Neural progenitor cell (in vitro differentiated cells): ENCODE data around the gene WNT3A. TPM values are rescaled to one million over a fixed set of nuclear protein-coding genes. Genes with fewer than 3 reads are reported as not detected.
A peak's percentile ranks its signal among the peaks of the same experiment; 100 is the strongest.

Experiments used
- DNase-seq: peaks from one replicate; pipeline ENCODE4 v3.0.0-alpha.2; 2016; ENCODE audit warnings: low spot score
- H2AFZ ChIP-seq: fragments of 200-600 bp; sonication (generic); replicated peaks from 2 replicates; pipeline ENCODE4 v1.6.1; 2016; ENCODE audit warnings: antibody characterized with exemption
- H3F3A ChIP-seq: fragments of 200-600 bp; sonication (generic); 2 replicates; pipeline ENCODE4 v1.6.1; 2016; ENCODE audit warnings: antibody characterized with exemption, low read depth
- H3K27ac ChIP-seq: fragments of 200-600 bp; sonication (generic); 2 replicates; pipeline ENCODE4 v1.5.1; 2016; ENCODE audit warnings: mild to moderate bottlenecking
- H3K27me3 ChIP-seq: fragments of 200-600 bp; sonication (generic); 2 replicates; pipeline ENCODE4 v1.6.1; 2016; ENCODE audit warnings: mild to moderate bottlenecking, moderate library complexity
- H3K36me3 ChIP-seq: fragments of 200-600 bp; sonication (generic); 2 replicates; pipeline ENCODE4 v1.5.1; 2016
- H3K4me1 ChIP-seq: fragments of 200-600 bp; sonication (generic); 2 replicates; pipeline ENCODE4 v1.6.1; 2016; ENCODE audit warnings: mixed run types
- H3K4me2 ChIP-seq: fragments of 200-600 bp; sonication (generic); 2 replicates; pipeline ENCODE4 v1.6.1; 2016
- H3K4me3 ChIP-seq: fragments of 200-600 bp; sonication (generic); 2 replicates; pipeline ENCODE4 v1.5.1; 2016
- H3K79me2 ChIP-seq: fragments of 200-600 bp; sonication (generic); 2 replicates; pipeline ENCODE4 v1.6.1; 2016; ENCODE audit warnings: low read depth
- H3K9ac ChIP-seq: fragments of 200-600 bp; sonication (generic); 2 replicates; pipeline ENCODE4 v1.6.1; 2016
- H3K9me3 ChIP-seq: fragments of 200-600 bp; sonication (generic); 2 replicates; pipeline ENCODE4 v1.5.1; 2016; ENCODE audit warnings: low read depth
- H4K20me1 ChIP-seq: fragments of 200-600 bp; sonication (generic); 2 replicates; pipeline ENCODE4 v1.6.1; 2016; ENCODE audit warnings: low read depth
- H3K27ac Mint-ChIP-seq: 3 replicates; pipeline ENCODE4 v1.8.0; 2021; ENCODE audit warnings: mixed read lengths
- H3K27me3 Mint-ChIP-seq: 2 replicates; pipeline ENCODE4 v1.8.0; 2022; ENCODE audit warnings: low read depth, mild to moderate bottlenecking, inconsistent platforms, moderate library complexity, mixed read lengths; ENCODE audit not compliant: insufficient read depth
- H3K36me3 Mint-ChIP-seq: 3 replicates; pipeline ENCODE4 v1.8.0; 2021; ENCODE audit warnings: mixed read lengths
- H3K4me1 Mint-ChIP-seq: 3 replicates; pipeline ENCODE4 v1.8.0; 2021; ENCODE audit warnings: mixed read lengths
- H3K4me3 Mint-ChIP-seq: 3 replicates; pipeline ENCODE4 v1.8.0; 2021; ENCODE audit warnings: mild to moderate bottlenecking, moderate library complexity, mixed read lengths
- H3K9me3 Mint-ChIP-seq: 3 replicates; pipeline ENCODE4 v1.8.0; 2020; ENCODE audit warnings: mixed read lengths
- CTCF ChIP-seq: fragments of 200-600 bp; sonication (generic); IDR thresholded peaks from 2 replicates; pipeline ENCODE4 v1.5.1; 2017; ENCODE audit warnings: antibody characterized with exemption, mild to moderate bottlenecking
- EZH2 ChIP-seq: fragments of 200-600 bp; sonication (generic); IDR thresholded peaks from 2 replicates; pipeline ENCODE4 v1.6.1; 2017; ENCODE audit warnings: antibody characterized with exemption, mild to moderate bottlenecking, moderate library complexity
- EZH2phosphoT487 ChIP-seq: fragments of 200-600 bp; sonication (generic); IDR thresholded peaks from 2 replicates; pipeline ENCODE4 v1.6.1; 2017; ENCODE audit warnings: antibody characterized with exemption
- total RNA-seq: library from RNA; depleted of rRNA; stranded (reverse); fragments of >200 nt; gene quantifications from 2 replicates; pipeline ENCODE4 v1.2.3, GENCODE V29; 2015; ENCODE audit warnings: low replicate concordance

The WNT3A gene
- total RNA-seq, 1 donor from 2014 or later, result not detected

GRCh38 chr1:228088586-228089498, 82.0 kb downstream of the WNT3A start:
- Histone ChIP-seq H3F3A (no peaks in the 10 kb centered on the region), H3K36me3 (no peaks in the 10 kb centered on the region), H4K20me1 (peaks cover 88% of the 10 kb centered on the region), H3K27me3 (no peaks in the 10 kb centered on the region), H3K27ac (no peak overlapping the region), H3K79me2 (peaks cover 100% of the 10 kb centered on the region), H3K4me2 (no peak overlapping the region), H3K9me3 (no peaks in the 10 kb centered on the region), H3K4me3 (no peak overlapping the region), H3K9ac (no peak overlapping the region), H3K4me1 (peaks cover 16% of the 10 kb centered on the region), H2AFZ (no peak overlapping the region)
- H3K4me1 Mint-ChIP-seq, result peaks cover 46% of the 10 kb centered on the region
- no peak overlapping the region for H3K27ac Mint-ChIP-seq
- DNase-seq, result no peak
- H3K9me3 Mint-ChIP-seq, result peaks cover 22% of the 10 kb centered on the region
- TF ChIP-seq EZH2phosphoT487 (no peak), EZH2 (no peak), CTCF (no peak)
- peaks cover 53% of the 10 kb centered on the region for H3K36me3 Mint-ChIP-seq
- H3K27me3 Mint-ChIP-seq, result peaks cover 7% of the 10 kb centered on the region
- H3K4me3 Mint-ChIP-seq, result peak overlapping the region; percentile 33

- H3K27ac Mint-ChIP-seq, result no peak overlapping the region
- DNase-seq, result no peak
Observed at GRCh38 chr1:228089519-228090380, 83.0 kb downstream of the WNT3A start.

GRCh38 chr1:228090613-228091081, 83.8 kb downstream of the WNT3A start:
- peaks cover 29% of the 10 kb centered on the region for H3K4me1 Mint-ChIP-seq
- H3K9me3 Mint-ChIP-seq, result peaks cover 39% of the 10 kb centered on the region
- Histone ChIP-seq H3K9ac (no peak overlapping the region), H3F3A (no peaks in the 10 kb centered on the region), H3K36me3 (no peaks in the 10 kb centered on the region), H3K27me3 (no peaks in the 10 kb centered on the region), H3K9me3 (no peaks in the 10 kb centered on the region), H4K20me1 (peaks cover 72% of the 10 kb centered on the region), H3K4me3 (no peak overlapping the region), H3K79me2 (peaks cover 100% of the 10 kb centered on the region), H2AFZ (no peak overlapping the region), H3K4me1 (no peaks in the 10 kb centered on the region), H3K27ac (no peak overlapping the region), H3K4me2 (no peak overlapping the region)
- H3K36me3 Mint-ChIP-seq, result peaks cover 63% of the 10 kb centered on the region
- no peak overlapping the region for H3K27ac Mint-ChIP-seq
- TF ChIP-seq EZH2 (no peak), CTCF (no peak), EZH2phosphoT487 (no peak)
- no peak overlapping the region for H3K4me3 Mint-ChIP-seq
- H3K27me3 Mint-ChIP-seq, result peaks cover 6% of the 10 kb centered on the region
- DNase-seq, result no peak

More at GRCh38 chr1:228089519-228090380, 83.0 kb downstream of the WNT3A start:
- Histone ChIP-seq H3K4me3 (no peak overlapping the region), H4K20me1 (peaks cover 79% of the 10 kb centered on the region), H3F3A (no peaks in the 10 kb centered on the region), H3K9ac (no peak overlapping the region), H3K9me3 (no peaks in the 10 kb centered on the region), H3K36me3 (no peaks in the 10 kb centered on the region), H3K79me2 (peaks cover 100% of the 10 kb centered on the region), H3K27ac (no peak overlapping the region), H2AFZ (no peak overlapping the region), H3K4me1 (peaks cover 7% of the 10 kb centered on the region), H3K4me2 (no peak overlapping the region), H3K27me3 (no peaks in the 10 kb centered on the region)
- peaks cover 37% of the 10 kb centered on the region for H3K4me1 Mint-ChIP-seq
- H3K9me3 Mint-ChIP-seq, result peaks cover 31% of the 10 kb centered on the region
- no peak for TF ChIP-seq EZH2
- no peak for TF ChIP-seq CTCF
- no peak for TF ChIP-seq EZH2phosphoT487
- H3K36me3 Mint-ChIP-seq, result peaks cover 60% of the 10 kb centered on the region
- H3K27me3 Mint-ChIP-seq, result peaks cover 7% of the 10 kb centered on the region
- peak overlapping the region; percentile 52 for H3K4me3 Mint-ChIP-seq
